Activated CD8-positive, alpha-beta memory T cell treated with anti-CD3 and anti-CD28 coated beads for 48 hours (primary cell): ENCODE results near the gene LNX1.

ENCODE experiments used
- DNase-seq, 3 experiments: peaks; one replicate each; pipeline ENCODE4 v3.0.0-alpha.2; 2020; ENCODE audit warnings: low read depth in 2 of 3, low spot score in 2 of 3

LNX1 gene

GRCh38 chr4:53574528-53574927 is 16.8 kb downstream of the LNX1 start:
- no peak for DNase-seq

DNA sequence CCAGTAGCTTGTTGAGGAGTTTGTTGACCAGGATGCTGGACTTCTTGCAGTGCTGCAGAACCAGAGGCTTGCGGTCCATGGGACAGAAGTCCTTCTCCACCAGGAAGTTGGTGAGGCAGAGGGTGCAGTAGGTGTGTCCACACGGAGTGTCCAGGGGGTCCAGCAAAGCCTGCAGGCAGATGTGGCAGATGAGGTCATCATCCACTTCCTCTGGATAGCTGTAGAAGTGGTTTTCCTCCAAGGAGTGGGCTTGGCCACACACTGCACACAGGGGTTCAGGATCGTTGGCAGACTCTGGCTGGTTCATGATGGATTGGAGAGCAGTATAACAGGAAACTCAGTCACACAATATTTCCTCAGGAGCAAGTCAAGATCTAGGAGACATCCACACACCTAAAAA is 17.6 kb downstream of the LNX1 start:
- no peak for DNase-seq

DNA sequence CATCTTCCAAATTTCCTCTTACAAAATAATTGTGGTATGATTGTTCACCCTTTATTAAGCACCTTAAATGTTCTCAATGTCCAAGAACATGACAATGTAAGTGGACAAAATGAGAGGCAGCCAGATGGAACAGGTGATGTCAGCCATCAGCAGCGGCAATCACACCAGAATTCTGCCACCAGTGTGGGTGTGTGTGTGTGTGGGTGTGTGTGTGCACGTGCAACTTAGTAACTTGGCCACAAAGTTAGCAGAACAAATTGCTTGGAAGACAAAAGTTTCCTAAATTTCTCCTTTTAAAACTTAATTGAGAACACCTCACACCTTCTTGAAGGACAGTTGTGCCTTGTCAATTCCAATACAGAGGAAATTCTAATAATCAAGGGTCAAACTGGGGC is 18.7 kb downstream of the LNX1 start:
- no peak for DNase-seq

- DNase-seq, result no peak
Measured at GRCh38 chr4:53571936-53572599, 19.2 kb downstream of the LNX1 start.

- DNase-seq, result no peak
Measured at GRCh38 chr4:53563824-53564223, 27.5 kb downstream of the LNX1 start.

DNA sequence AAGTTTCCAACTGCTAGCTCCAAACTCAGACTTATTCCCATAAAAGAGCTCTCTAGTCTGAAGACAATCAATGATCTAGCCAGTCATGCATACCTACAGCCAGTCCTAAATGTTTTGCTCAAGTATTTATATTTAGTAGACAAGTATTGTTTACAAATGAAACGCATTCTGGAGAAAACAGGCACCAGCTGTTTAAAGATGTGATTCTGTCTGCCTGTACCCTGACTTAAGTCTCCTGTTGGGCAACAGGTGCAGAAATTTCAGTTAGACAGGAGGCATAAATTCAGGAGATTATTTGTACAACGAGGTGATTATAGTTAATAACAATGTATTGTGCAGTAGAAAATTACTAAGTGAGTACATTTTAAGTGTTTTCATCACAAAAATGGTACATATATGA is 28.9 kb downstream of the LNX1 start:
- DNase-seq, result no peak

GRCh38 chr4:53559021-53559620 is 32.2 kb downstream of the LNX1 start:
- no peak for DNase-seq

GRCh38 chr4:53558065-53558801 is 33.1 kb downstream of the LNX1 start:
- no peak for DNase-seq

DNA sequence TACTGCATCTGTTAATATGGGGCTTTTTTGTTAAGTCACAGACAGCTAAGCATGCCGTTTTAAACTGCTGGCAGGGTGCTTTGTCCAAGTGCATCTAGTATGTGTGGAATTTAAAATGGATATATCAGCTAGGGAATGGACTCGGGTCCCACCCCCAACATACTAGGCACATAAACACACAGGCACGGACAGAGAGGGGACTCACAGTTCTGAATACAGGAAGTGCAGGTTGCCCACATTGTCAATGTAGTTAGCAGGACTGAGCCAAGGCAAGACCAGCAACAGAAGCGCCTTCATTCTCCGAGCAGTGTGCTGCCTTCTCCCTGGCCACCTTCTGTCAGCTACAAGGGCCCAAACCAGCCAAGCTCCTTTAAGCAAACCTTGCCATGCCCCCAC is 33.6 kb downstream of the LNX1 start:
- no peak for DNase-seq

DNA sequence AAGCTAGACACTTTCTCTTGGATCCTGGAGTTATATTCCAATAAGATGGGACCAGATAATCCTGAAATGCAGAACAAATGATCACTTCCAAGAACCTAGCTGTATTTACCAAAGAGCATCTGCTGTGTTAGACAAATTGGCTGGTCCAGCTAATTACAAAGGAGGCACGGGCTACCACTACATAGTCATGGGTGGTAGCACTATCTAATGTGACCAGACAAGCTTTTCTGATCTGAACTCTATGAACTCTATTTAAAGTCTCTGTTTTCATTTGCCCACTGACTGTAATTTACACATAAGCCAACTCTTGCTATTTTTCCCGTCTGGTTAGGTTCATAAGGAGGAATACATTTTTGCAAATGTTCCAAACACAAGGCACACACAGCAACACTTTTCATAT is 34.6 kb downstream of the LNX1 start:
- no peak for DNase-seq

GRCh38 chr4:53553486-53554210 is 37.6 kb downstream of the LNX1 start:
- DNase-seq, result no peak

DNA sequence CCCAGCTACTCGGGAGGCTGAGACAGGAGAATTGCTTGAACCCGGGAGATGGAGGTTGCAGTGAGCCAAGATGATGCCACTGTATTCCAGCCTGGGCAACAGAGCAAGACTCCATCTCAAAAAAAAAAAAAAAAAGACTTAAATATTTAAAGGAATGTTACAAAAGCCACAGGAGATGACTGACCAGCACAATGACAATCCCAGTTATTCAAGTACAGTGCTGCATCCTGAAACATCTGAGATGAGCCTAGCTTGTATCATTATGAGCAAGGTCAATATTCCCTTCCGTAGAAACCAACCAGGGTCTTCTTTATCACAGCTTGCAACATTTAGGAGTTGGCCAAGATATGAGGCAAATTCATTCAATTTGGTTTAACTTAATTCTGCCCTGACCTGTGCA is 38.6 kb downstream of the LNX1 start:
- no peak for DNase-seq

- DNase-seq, result no peak
Measured at GRCh38 chr4:53551958-53552357, 39.3 kb downstream of the LNX1 start.

- DNase-seq, result no peak
Measured at GRCh38 chr4:53551281-53551864, 39.9 kb downstream of the LNX1 start.

DNA sequence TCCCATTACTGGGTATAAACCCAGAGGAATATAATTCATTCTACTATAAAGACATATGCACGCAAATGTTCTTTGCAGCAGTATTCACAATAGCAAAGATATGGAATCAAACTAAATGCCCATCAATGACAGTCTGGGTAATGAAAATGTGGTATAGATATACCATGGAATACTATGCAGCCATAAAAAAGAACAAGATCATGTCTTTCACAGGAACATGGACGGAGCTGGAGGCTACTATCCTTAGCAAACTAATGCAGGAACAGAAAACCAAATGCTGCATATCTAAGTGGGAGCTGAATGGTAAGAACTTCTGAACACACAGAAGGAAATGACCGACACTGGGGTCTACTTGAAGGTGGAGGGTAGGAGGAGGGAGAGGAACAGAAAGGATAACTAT is 42.6 kb downstream of the LNX1 start:
- DNase-seq, result no peak

DNA sequence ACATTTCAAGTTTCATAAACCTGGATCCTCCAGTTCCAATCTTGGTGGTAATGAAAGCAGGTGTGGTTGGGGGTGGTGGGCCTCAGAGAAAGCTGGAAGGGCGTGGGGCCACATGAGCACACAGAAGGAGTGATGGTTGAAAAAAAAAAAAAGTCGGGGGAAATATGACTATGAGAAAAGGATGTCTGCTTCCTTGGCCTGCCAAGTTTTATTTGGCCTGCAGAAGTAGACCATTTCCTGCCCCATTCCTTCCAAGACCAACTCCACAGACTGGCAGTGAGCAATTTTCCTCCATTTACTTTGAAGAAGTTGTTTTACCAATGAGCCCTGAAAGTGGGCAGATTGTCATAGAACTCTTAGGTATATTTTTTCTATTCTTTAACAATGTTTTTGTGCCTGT is 43.3 kb downstream of the LNX1 start:
- no peak for DNase-seq

- no peak for DNase-seq
Measured at GRCh38 chr4:53545942-53546581, 45.2 kb downstream of the LNX1 start.

GRCh38 chr4:53545273-53545672 is 46.0 kb downstream of the LNX1 start:
- DNase-seq, result no peak

DNA sequence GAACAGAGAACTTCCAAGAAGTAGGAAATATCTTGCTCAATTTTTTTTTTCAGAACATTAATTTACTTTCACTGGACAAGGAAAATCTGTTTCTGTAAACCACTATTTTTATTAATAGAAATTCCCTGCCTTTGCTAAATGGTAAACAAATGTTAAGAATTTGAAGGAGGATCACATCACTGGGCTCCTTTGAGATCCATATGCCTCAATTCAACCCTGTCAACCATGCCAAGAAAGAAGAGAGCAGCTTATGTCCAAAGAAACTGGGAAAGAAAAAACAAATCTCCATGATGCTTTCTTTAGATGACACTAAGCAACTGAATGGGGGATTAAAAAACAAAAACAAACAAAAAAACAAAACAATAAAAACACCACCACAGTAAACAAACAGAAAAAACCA is 47.7 kb downstream of the LNX1 start:
- DNase-seq, result no peak

- no peak for DNase-seq
Measured at GRCh38 chr4:53541577-53542206, 49.6 kb downstream of the LNX1 start.

DNA sequence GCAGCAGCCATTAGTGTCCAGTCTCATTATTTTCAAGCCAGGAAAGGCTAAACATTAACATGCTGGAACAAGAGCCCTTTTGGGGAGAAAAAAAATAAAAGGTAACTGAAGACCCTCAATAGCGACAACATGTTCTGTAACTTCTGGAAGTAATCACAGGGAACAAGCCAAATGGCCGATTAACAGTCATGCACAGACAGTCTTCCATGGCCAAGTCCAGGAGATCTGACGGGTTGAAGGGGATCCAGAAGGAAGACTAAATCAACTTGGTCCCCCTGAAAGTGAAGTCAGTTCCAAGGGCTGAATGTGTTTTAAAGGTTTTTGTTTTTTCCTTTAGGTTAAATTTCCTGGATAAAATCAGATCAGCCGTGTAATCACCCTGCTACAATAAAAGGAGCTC is 52.5 kb downstream of the LNX1 start:
- DNase-seq, result no peak
